HepG2 (cell line): ENCODE results near the gene SMG5. TPM values are rescaled to one million over a fixed set of nuclear protein-coding genes. Genes with fewer than 3 reads are reported as not detected.

Source experiments
- CENPX ChIP-seq: sonication (generic); formaldehyde crosslinking; IDR thresholded peaks from 2 replicates; pipeline ENCODE4 v1.9.0; 2021; ENCODE audit warnings: mild to moderate bottlenecking, missing genetic modification reagents, moderate library complexity
- FOXP1 ChIP-seq, 2 experiments: fragments of 450-650 bp in 1 of 2; IDR thresholded peaks; 2 replicates each; pipeline ENCODE4 v1.6.1; 2017 to 2018; ENCODE audit warnings: antibody characterized with exemption in 1 of 2
- HNRNPH1 ChIP-seq: fragments of 200-400 bp; formaldehyde crosslinking; optimal IDR thresholded peaks from 2 replicates; pipeline ENCODE3; 2017; ENCODE audit warnings: mild to moderate bottlenecking, low read depth, low read length
- IRF2 ChIP-seq: IDR thresholded peaks from 2 replicates; pipeline ENCODE4 v1.6.1; 2018; ENCODE audit warnings: missing genetic modification reagents, missing compliant biosample characterization
- KLF9 ChIP-seq: IDR thresholded peaks from 2 replicates; pipeline ENCODE4 v1.6.1; 2016; ENCODE audit warnings: low read depth
- LBX2 ChIP-seq: sonication (generic); formaldehyde crosslinking; IDR thresholded peaks from 2 replicates; pipeline ENCODE4 v1.5.0; 2020; ENCODE audit warnings: missing genetic modification reagents, mild to moderate bottlenecking, borderline replicate concordance
- MTERF4 ChIP-seq: sonication (generic); formaldehyde crosslinking; IDR thresholded peaks from 2 replicates; pipeline ENCODE4 v1.8.0; 2023; ENCODE audit warnings: mild to moderate bottlenecking, missing genetic modification reagents
- NRL ChIP-seq: sonication (generic); formaldehyde crosslinking; IDR thresholded peaks from 2 replicates; pipeline ENCODE4 v1.5.0; 2020; ENCODE audit warnings: missing genetic modification reagents, mild to moderate bottlenecking, moderate library complexity, borderline replicate concordance
- PITX1 ChIP-seq: sonication (generic); formaldehyde crosslinking; IDR thresholded peaks from 2 replicates; pipeline ENCODE4 v1.5.1; 2020; ENCODE audit warnings: mild to moderate bottlenecking, missing genetic modification reagents
- SCMH1 ChIP-seq: sonication (generic); formaldehyde crosslinking; IDR thresholded peaks from 2 replicates; pipeline ENCODE4 v1.9.0; 2021; ENCODE audit warnings: missing genetic modification reagents, mild to moderate bottlenecking, borderline replicate concordance
- SIN3B ChIP-seq: fragments of 150-350 bp; IDR thresholded peaks from 2 replicates; pipeline ENCODE4 v1.6.1; 2014; ENCODE audit warnings: low read length
- TRIM24 ChIP-seq: sonication (generic); formaldehyde crosslinking; IDR thresholded peaks from 2 replicates; pipeline ENCODE4 v1.8.0; 2022; ENCODE audit warnings: mild to moderate bottlenecking, missing genetic modification reagents
- ZBTB10 ChIP-seq: sonication (generic); formaldehyde crosslinking; IDR thresholded peaks from 2 replicates; pipeline ENCODE4 v1.4.0; 2020; ENCODE audit warnings: missing genetic modification reagents, borderline replicate concordance
- ZBTB43 ChIP-seq: sonication (generic); formaldehyde crosslinking; conservative IDR thresholded peaks from 2 replicates; pipeline ENCODE4 v1.4.0; 2020; ENCODE audit warnings: missing genetic modification reagents
- polyA plus RNA-seq, 8 experiments: library from polyadenylated mRNA; depleted of rRNA in 3 of 8; stranded (reverse) in 7 of 8; unstranded in 1 of 8; fragments of >200 nt; fragmentation: Illumina TruSeq in 4 of 8; extraction: Trizol in 4 of 8; gene quantifications; 2 replicates each; pipeline versions ENCODE4 v1.2.1 to v1.2.3, GENCODE V29; 2011 to 2016; ENCODE audit warnings: low read depth in 4 of 8, missing spikeins in 1 of 8, mixed read lengths in 1 of 8; ENCODE audit not compliant: insufficient read depth in 1 of 8
- total RNA-seq, 5 experiments: library from RNA; depleted of rRNA; stranded (reverse); fragments of >200 nt; fragmentation: Illumina TruSeq; extraction: Trizol; gene quantifications; 2 replicates each; pipeline ENCODE4 v1.2.3, GENCODE V29; 2016; ENCODE audit warnings: low read depth in 1 of 5
- TF ChIP-seq, protein P1 (sequence below): sonication (generic); formaldehyde crosslinking; IDR thresholded peaks from 2 replicates; pipeline ENCODE4 v1.4.0; 2020; ENCODE audit warnings: mild to moderate bottlenecking, missing genetic modification reagents

SMG5 gene
- total and polyA plus RNA-seq, 2 of the 13 experiments (the other 11 are each of a cell fraction or from before 2014, with no cell fraction given): 50.5 to 84.0 TPM

GRCh38 chr1:156282479-156283222 lies at the start of gene SMG5 (continued):
- TF ChIP-seq HNRNPH1 (no peak), CENPX (CRISPR knock-in tag) (no peak), IRF2 (CRISPR knock-in tag) (peak; percentile 95), LBX2 (CRISPR knock-in tag) (peak; percentile 38; the same call in 1 of the 2 replicates), ZBTB43 (no peak), KLF9 (CRISPR knock-in tag) (no peak; the same call in 1 of the 2 replicates), SIN3B (peak; percentile 84), FOXP1 (IDR thresholded peaks at IDR 0.05) (no peak), FOXP1 (CRISPR knock-in tag; IDR thresholded peaks at IDR 0.05) (no peak), PITX1 (peak; percentile 88), TRIM24 (CRISPR knock-in tag) (no peak), MTERF4 (CRISPR knock-in tag) (0 out of 2 replicates have a peak, but pooled peaks have one; percentile 53), ZBTB10 (peak; percentile 20; the same call in 1 of the 2 replicates), NRL (CRISPR knock-in tag) (peak; percentile 90), SCMH1 (no peak)
- TF ChIP-seq, protein P1, sequence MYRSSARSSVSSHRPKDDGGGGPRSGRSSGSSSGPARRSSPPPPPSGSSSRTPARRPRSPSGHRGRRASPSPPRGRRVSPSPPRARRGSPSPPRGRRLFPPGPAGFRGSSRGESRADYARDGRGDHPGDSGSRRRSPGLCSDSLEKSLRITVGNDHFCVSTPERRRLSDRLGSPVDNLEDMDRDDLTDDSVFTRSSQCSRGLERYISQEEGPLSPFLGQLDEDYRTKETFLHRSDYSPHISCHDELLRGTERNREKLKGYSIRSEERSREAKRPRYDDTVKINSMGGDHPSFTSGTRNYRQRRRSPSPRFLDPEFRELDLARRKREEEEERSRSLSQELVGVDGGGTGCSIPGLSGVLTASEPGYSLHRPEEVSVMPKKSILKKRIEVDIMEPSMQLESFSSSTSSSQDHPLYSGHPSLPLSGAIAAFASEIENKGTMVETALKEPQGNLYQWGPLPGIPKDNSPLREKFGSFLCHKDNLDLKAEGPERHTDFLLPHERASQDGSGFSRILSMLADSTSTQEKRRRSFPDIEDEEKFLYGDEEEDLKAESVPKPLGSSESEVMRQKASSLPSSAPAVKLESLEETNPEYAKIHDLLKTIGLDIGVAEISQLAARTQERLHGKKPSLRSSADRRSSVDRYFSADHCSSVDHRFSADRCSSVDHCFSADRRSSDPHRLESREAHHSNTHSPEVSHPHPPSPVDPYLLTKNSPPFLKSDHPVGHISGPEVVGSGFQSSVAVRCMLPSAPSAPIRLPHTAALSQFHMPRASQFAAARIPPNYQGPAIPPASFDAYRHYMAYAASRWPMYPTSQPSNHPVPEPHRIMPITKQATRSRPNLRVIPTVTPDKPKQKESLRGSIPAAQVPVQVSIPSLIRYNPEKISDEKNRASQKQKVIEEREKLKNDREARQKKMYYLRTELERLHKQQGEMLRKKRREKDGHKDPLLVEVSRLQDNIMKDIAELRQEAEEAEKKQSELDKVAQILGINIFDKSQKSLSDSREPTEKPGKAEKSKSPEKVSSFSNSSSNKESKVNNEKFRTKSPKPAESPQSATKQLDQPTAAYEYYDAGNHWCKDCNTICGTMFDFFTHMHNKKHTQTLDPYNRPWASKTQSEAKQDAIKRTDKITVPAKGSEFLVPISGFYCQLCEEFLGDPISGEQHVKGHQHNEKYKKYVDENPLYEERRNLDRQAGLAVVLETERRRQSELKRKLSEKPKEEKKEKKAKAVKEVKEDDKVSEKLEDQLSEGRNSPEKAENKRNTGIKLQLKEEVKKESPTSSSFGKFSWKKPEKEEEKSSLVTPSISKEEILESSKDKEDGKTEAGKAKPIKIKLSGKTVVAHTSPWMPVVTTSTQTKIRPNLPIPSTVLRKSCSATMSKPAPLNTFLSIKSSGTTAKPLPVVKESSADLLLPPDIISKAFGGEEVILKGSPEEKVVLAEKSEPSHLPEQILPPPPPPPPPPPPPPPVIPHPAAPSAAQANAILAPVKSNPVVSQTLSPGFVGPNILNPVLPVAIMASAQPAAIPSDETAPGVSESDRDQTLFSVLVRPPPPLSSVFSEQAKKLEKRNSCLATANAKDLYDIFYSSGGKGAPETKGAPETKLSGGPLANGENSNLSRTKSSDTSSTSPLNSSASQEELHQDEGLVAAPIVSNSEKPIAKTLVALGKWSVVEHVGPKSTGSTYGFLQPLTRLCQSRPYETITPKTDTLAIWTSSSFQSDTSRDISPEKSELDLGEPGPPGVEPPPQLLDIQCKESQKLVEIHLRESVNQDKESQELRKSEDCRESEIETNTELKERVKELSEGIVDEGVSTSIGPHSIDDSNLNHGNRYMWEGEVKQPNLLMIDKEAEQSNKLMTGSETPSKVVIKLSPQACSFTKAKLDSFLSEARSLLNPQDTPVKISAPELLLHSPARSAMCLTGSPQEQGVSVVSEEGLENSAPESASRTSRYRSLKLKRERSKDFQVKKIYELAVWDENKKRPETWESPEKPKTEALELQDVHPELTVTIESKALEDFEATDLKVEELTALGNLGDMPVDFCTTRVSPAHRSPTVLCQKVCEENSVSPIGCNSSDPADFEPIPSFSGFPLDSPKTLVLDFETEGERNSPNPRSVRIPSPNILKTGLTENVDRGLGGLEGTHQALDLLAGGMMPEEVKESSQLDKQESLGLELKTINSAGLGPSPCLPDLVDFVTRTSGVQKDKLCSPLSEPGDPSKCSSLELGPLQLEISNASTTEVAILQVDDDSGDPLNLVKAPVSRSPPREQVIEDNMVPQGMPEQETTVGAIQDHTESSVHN: no peak; the same call in 1 of the 2 replicates
